ENCODE data around the gene FMNL3.

DNA sequence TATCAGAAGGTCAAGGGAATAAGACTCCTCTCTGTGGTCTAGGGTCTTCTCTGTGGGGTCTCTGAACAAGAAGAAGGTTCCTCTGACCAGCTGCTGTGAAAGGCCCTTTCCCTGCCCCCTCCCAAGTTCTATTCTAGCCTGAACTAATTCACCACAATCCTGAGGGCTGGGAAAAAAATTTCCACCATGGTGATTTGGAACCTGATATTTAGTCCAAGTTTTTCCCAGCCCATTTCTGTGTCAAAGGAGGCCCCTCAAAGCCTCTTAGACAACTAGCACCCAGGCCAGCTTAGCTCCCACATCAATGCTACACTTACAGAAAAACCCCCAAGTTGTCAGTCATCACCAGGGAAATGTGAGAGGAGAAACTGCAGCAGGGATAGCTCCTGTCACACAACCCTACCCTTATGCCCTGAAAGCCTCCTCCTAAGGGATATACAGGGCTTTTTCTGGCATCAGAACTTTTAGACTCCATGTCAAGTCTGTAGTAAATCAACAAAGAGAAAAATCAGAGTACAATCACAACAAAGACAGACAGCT, 4.5 kb downstream of the FMNL3 start:
- TF ChIP-seq, protein P1, sequence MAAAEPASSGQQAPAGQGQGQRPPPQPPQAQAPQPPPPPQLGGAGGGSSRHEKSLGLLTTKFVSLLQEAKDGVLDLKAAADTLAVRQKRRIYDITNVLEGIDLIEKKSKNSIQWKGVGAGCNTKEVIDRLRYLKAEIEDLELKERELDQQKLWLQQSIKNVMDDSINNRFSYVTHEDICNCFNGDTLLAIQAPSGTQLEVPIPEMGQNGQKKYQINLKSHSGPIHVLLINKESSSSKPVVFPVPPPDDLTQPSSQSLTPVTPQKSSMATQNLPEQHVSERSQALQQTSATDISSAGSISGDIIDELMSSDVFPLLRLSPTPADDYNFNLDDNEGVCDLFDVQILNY (CRISPR knock-in tag; conservative IDR thresholded peaks at IDR 0.05): no peak
- TF ChIP-seq EZH2 (conservative IDR thresholded peaks at IDR 0.05; ENCODE audit: low read depth, low read length): no peak
- TF ChIP-seq MYNN (CRISPR knock-in tag; IDR thresholded peaks at IDR 0.05; ENCODE audit: low read depth): no peak
- no peak for TF ChIP-seq POLR2A (IDR thresholded peaks at IDR 0.05; ENCODE audit: insufficient read depth in 1 of 2, low read depth in 2 of 2, low read length in 2 of 2)
